Fibroblast of the aortic adventitia (primary cell): ENCODE data around the gene CRACR2A. TPM values are rescaled to one million over a fixed set of nuclear protein-coding genes. Genes with fewer than 3 reads are reported as not detected.
A peak's percentile ranks its signal among the peaks of the same experiment; 100 is the strongest.

Experiments used
- DNase-seq: peaks from one replicate; pipeline ENCODE4 v3.0.0-alpha.2; 2010; ENCODE audit warnings: low read depth
- H3K4me3 ChIP-seq: 2 replicates; pipeline ENCODE4 v1.5.1; 2011; ENCODE audit warnings: low read depth, mild to moderate bottlenecking, control low read depth, low read length, moderate library complexity
- CTCF ChIP-seq: IDR thresholded peaks from 2 replicates; pipeline ENCODE4 v1.5.1; 2011; ENCODE audit warnings: mild to moderate bottlenecking, low read length, control low read depth, inconsistent platforms; ENCODE audit not compliant: insufficient read depth
- total RNA-seq: library from RNA; depleted of rRNA; stranded (reverse); fragments of >200 nt; gene quantifications from 2 replicates; pipeline ENCODE4 v1.2.3, GENCODE V29; 2012; ENCODE audit warnings: low replicate concordance

CRACR2A gene
- total RNA-seq, 1 donor = 4.8 TPM

- no peak for TF ChIP-seq CTCF
- no peak overlapping the region for H3K4me3 ChIP-seq
- DNase-seq = no peak
Observed at GRCh38 chr12:3692616-3693365, 60.1 kb downstream of the CRACR2A start.

- DNase-seq = no peak
- TF ChIP-seq CTCF = no peak
- no peak overlapping the region for H3K4me3 ChIP-seq
Observed at GRCh38 chr12:3686463-3686862, 66.4 kb downstream of the CRACR2A start.

- TF ChIP-seq CTCF = no peak
- DNase-seq = no peak
- no peak overlapping the region for H3K4me3 ChIP-seq
Observed at GRCh38 chr12:3685830-3686229, 67.1 kb downstream of the CRACR2A start.

- no peak overlapping the region for H3K4me3 ChIP-seq
- peak; percentile 16 for DNase-seq
- TF ChIP-seq CTCF = no peak
Observed at GRCh38 chr12:3684449-3685051, 68.4 kb downstream of the CRACR2A start.

GRCh38 chr12:3683670-3684069, 69.2 kb downstream of the CRACR2A start:
- H3K4me3 ChIP-seq = no peak overlapping the region
- peak; percentile 45 for DNase-seq
- no peak for TF ChIP-seq CTCF

GRCh38 chr12:3681595-3682061, 71.3 kb downstream of the CRACR2A start:
- H3K4me3 ChIP-seq = no peak overlapping the region
- no peak for TF ChIP-seq CTCF
- DNase-seq = no peak
